OCI-LY1 (cell line): ENCODE results near the gene HTD2.

Source experiments
- CTCF ChIP-seq: fragments of 200-600 bp; sonication (generic), shearing (Covaris generic); IDR thresholded peaks from 2 replicates; pipeline ENCODE4 v1.5.1; 2017; ENCODE audit warnings: mild to moderate bottlenecking, antibody characterized with exemption, low read length, moderate library complexity, mixed read lengths
- EZH2 ChIP-seq: fragments of 200-600 bp; sonication (generic), shearing (Covaris generic); IDR thresholded peaks from 2 replicates; pipeline ENCODE4 v1.8.0; 2017; ENCODE audit warnings: borderline replicate concordance, mixed run types, mild to moderate bottlenecking, antibody characterized with exemption, low read length, moderate library complexity, mixed read lengths

- TF ChIP-seq CTCF (no peak), EZH2 (no peak)
Measured at GRCh38 chr3:58329150-58329921, 23.0 kb downstream of the HTD2 start.
